ENCODE data around the gene GTPBP2. TPM values are rescaled to one million over a fixed set of nuclear protein-coding genes. Genes with fewer than 3 reads are reported as not detected.
A peak's percentile ranks its signal among the peaks of the same experiment; 100 is the strongest.

GTPBP2 gene
- total and polyA plus RNA-seq, 2 of the 13 experiments (the other 11 are each of a cell fraction or from before 2014, with no cell fraction given), result 26.9 to 88.2 TPM

DNA sequence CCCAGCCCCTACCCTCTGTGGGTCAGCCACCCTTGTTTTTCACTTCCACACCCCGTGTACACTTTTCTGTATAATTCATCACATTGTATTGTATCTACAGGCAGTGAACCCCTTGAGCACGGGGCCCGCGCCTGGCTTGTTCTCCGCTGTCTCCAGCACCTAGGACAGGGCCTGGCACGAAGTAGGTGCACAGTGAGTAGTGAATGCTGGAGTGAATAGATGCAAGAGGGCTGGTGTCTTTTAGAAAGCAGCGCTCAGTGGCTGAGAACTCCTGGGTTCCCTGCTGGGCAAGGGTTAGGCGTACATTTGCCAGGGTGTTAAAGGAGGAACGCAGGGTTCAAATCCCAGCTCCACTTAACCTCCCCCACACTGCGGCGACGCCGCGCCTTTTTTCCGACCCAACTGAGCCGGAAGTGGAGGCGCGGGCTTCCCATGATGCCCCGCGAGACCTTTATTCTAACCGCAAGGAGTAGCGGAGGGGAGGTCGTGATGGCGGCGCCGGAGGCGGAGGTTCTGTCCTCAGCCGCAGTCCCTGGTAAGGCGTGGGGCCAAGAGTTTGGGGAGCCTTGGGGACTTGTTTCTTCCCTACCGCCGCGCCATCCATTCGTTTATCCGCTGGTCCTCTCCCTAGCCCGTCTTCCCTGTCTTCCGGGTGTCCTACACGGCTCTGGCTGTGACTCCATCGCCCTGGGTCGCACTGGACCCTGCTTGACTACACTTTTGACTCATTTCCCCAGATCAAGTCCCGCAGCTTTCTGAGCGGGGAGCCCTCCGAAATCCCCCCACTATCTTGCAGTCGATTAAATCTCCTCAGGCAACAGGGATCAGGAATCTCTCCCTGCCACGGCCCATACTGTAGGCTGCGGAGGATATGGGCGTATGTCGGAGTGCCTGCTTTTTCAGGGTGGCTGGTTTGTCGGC lies 6.6 kb upstream of the GTPBP2 start, which contains the start of gene MAD2L1BP (continued):
- no peak for TF ChIP-seq FOXP1 (IDR thresholded peaks at IDR 0.05)
- no peak for TF ChIP-seq FOXP1 (CRISPR knock-in tag; IDR thresholded peaks at IDR 0.05)
- TF ChIP-seq, protein P1, sequence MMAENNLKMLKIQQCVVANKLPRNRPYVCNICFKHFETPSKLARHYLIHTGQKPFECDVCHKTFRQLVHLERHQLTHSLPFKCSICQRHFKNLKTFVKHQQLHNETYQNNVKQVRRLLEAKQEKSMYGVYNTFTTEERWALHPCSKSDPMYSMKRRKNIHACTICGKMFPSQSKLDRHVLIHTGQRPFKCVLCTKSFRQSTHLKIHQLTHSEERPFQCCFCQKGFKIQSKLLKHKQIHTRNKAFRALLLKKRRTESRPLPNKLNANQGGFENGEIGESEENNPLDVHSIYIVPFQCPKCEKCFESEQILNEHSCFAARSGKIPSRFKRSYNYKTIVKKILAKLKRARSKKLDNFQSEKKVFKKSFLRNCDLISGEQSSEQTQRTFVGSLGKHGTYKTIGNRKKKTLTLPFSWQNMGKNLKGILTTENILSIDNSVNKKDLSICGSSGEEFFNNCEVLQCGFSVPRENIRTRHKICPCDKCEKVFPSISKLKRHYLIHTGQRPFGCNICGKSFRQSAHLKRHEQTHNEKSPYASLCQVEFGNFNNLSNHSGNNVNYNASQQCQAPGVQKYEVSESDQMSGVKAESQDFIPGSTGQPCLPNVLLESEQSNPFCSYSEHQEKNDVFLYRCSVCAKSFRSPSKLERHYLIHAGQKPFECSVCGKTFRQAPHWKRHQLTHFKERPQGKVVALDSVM (CRISPR knock-in tag; IDR thresholded peaks at IDR 0.05), result peak; percentile 86
- TF ChIP-seq SNAI1 (CRISPR knock-in tag; IDR thresholded peaks at IDR 0.05; ENCODE audit: borderline replicate concordance), result peak; percentile 64; the same call in 1 of the 2 replicates
- TF ChIP-seq ELF1 (CRISPR knock-in tag; IDR thresholded peaks at IDR 0.05), result peak; percentile 97
- TF ChIP-seq KDM1A (CRISPR knock-in tag; IDR thresholded peaks at IDR 0.05), result peak; percentile 50; the same call in 1 of the 2 replicates
- peak; percentile 97 for TF ChIP-seq SAP130 (CRISPR knock-in tag; IDR thresholded peaks at IDR 0.05; ENCODE audit: low read depth)
- peak; percentile 83 for TF ChIP-seq SRSF1 (optimal IDR thresholded peaks at IDR 0.05; ENCODE audit: low read depth, low read length)
- TF ChIP-seq EHMT2 (IDR thresholded peaks at IDR 0.05; ENCODE audit: borderline replicate concordance, low read depth, low read length), result peak; percentile 62; the same call in 1 of the 2 replicates
- TF ChIP-seq, protein P2, sequence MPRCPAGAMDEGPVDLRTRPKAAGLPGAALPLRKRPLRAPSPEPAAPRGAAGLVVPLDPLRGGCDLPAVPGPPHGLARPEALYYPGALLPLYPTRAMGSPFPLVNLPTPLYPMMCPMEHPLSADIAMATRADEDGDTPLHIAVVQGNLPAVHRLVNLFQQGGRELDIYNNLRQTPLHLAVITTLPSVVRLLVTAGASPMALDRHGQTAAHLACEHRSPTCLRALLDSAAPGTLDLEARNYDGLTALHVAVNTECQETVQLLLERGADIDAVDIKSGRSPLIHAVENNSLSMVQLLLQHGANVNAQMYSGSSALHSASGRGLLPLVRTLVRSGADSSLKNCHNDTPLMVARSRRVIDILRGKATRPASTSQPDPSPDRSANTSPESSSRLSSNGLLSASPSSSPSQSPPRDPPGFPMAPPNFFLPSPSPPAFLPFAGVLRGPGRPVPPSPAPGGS (CRISPR knock-in tag; IDR thresholded peaks at IDR 0.05), result no peak
- TF ChIP-seq, protein P3, sequence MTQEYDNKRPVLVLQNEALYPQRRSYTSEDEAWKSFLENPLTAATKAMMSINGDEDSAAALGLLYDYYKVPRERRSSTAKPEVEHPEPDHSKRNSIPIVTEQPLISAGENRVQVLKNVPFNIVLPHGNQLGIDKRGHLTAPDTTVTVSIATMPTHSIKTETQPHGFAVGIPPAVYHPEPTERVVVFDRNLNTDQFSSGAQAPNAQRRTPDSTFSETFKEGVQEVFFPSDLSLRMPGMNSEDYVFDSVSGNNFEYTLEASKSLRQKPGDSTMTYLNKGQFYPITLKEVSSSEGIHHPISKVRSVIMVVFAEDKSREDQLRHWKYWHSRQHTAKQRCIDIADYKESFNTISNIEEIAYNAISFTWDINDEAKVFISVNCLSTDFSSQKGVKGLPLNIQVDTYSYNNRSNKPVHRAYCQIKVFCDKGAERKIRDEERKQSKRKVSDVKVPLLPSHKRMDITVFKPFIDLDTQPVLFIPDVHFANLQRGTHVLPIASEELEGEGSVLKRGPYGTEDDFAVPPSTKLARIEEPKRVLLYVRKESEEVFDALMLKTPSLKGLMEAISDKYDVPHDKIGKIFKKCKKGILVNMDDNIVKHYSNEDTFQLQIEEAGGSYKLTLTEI (CRISPR knock-in tag; conservative IDR thresholded peaks at IDR 0.05), result no peak
- TF ChIP-seq SMARCC2 (IDR thresholded peaks at IDR 0.05), result no peak
- TF ChIP-seq, protein P4, sequence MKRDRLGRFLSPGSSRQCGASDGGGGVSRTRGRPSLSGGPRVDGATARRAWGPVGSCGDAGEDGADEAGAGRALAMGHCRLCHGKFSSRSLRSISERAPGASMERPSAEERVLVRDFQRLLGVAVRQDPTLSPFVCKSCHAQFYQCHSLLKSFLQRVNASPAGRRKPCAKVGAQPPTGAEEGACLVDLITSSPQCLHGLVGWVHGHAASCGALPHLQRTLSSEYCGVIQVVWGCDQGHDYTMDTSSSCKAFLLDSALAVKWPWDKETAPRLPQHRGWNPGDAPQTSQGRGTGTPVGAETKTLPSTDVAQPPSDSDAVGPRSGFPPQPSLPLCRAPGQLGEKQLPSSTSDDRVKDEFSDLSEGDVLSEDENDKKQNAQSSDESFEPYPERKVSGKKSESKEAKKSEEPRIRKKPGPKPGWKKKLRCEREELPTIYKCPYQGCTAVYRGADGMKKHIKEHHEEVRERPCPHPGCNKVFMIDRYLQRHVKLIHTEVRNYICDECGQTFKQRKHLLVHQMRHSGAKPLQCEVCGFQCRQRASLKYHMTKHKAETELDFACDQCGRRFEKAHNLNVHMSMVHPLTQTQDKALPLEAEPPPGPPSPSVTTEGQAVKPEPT (CRISPR knock-in tag; IDR thresholded peaks at IDR 0.05; ENCODE audit: low read depth), result peak; percentile 47; the same call in 1 of the 2 replicates
